Testis (tissue), 3 donors: ENCODE data around the gene MATK. TPM values are rescaled to one million over a fixed set of nuclear protein-coding genes. Genes with fewer than 3 reads are reported as not detected.
"Not testable (repeated sequence)": the region's sequence is repeated elsewhere in the genome, so short reads cannot be mapped to it uniquely, and the experiment has no call there.

Experiments
- DNase-seq: peaks from one replicate; pipeline ENCODE4 v3.0.0-alpha.2; 2019
- H3K27ac ChIP-seq, 2 donors: fragments of 200-600 bp; sonication (generic); one replicate each; pipeline ENCODE4 v1.5.1; 2019
- H3K27me3 ChIP-seq: fragments of 200-600 bp; sonication (generic); one replicate; pipeline ENCODE4 v1.5.1; 2019
- H3K36me3 ChIP-seq: fragments of 200-600 bp; sonication (generic); one replicate; pipeline ENCODE4 v1.5.1; 2017; ENCODE audit warnings: low read depth; ENCODE audit errors: missing control alignments
- H3K4me1 ChIP-seq: fragments of 200-600 bp; sonication (generic); one replicate; pipeline ENCODE4 v1.5.1; 2019
- H3K4me3 ChIP-seq, 2 donors: fragments of 200-600 bp; sonication (generic); one replicate each; pipeline ENCODE4 v1.5.1; 2017 to 2019
- H3K9me3 ChIP-seq: fragments of 200-600 bp; sonication (generic); one replicate; pipeline ENCODE4 v1.5.1; 2017
- POLR2A ChIP-seq: fragments of 450-650 bp; IDR thresholded peaks from one replicate; pipeline ENCODE4 v1.6.1; 2017; ENCODE audit warnings: antibody characterized with exemption, mild to moderate bottlenecking, moderate library complexity
- WGBS, 2 donors: methylation state at CpG; one replicate each; pipeline ENCODE4 v1.1.5; 2018; 5-methylcytosine and 5-hydroxymethylcytosine counted together
- intact Hi-C: fragments of 100-400 bp; cut with DNase I; formaldehyde crosslinking; loops from one replicate; pipeline ENCODE4 v1.15.1; 2023; ENCODE audit warnings: low total_unique reads
- polyA plus RNA-seq: library from polyadenylated mRNA; stranded (reverse); fragments of 350-450 nt; fragmentation: Illumina TruSeq; extraction: RNeasy Lipid Tissue Mini Kit (QIAGEN cat#74804); gene quantifications from one replicate; pipeline ENCODE4 v1.2.3, GENCODE V29; 2014; ENCODE audit warnings: low read depth, low replicate concordance; ENCODE audit not compliant: insufficient read depth
- total RNA-seq, 2 donors: library from RNA; depleted of rRNA; stranded (reverse); fragments of >200 nt; gene quantifications; one replicate each; pipeline ENCODE4 v1.2.3, GENCODE V29; 2016
- TF ChIP-seq, protein P1 (sequence below), 3 experiments: fragments of 450-650 bp in 2 of 3; fragments of 200-600 bp in 1 of 3; sonication (generic) in 1 of 3; IDR thresholded peaks; one replicate each; pipeline ENCODE4 v1.5.1; 2016 to 2019; ENCODE audit warnings: antibody characterized with exemption in 3 of 3, mild to moderate bottlenecking in 2 of 3, moderate library complexity in 1 of 3

The MATK gene
- total and polyA plus RNA-seq, 3 donors from 2014 or later = 6.0 to 10.1 (median 10.1) TPM

- peaks cover 4% of the 10 kb centered on the region for H3K4me1 ChIP-seq
- intact Hi-C loops = no loop called here
- no peak overlapping the region for H3K27ac ChIP-seq
- no peak for DNase-seq
- WGBS, 2 donors = 89 to 95% methylated on average over 4 to 25 of the region's 25 CpGs
- no peaks in the 10 kb centered on the region for H3K27me3 ChIP-seq
- no peaks in the 10 kb centered on the region for H3K9me3 ChIP-seq
- no peak overlapping the region for H3K4me3 ChIP-seq
- no peaks in the 10 kb centered on the region for H3K36me3 ChIP-seq
- TF ChIP-seq POLR2A = no peak
- TF ChIP-seq, protein P1, sequence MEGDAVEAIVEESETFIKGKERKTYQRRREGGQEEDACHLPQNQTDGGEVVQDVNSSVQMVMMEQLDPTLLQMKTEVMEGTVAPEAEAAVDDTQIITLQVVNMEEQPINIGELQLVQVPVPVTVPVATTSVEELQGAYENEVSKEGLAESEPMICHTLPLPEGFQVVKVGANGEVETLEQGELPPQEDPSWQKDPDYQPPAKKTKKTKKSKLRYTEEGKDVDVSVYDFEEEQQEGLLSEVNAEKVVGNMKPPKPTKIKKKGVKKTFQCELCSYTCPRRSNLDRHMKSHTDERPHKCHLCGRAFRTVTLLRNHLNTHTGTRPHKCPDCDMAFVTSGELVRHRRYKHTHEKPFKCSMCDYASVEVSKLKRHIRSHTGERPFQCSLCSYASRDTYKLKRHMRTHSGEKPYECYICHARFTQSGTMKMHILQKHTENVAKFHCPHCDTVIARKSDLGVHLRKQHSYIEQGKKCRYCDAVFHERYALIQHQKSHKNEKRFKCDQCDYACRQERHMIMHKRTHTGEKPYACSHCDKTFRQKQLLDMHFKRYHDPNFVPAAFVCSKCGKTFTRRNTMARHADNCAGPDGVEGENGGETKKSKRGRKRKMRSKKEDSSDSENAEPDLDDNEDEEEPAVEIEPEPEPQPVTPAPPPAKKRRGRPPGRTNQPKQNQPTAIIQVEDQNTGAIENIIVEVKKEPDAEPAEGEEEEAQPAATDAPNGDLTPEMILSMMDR (IDR thresholded peaks at IDR 0.05) = no peak
These were observed 18.0 kb downstream of the MATK start for GRCh38 chr19:3768015-3768747.

- no peaks in the 10 kb centered on the region for H3K36me3 ChIP-seq
- DNase-seq = no peak
- H3K4me1 ChIP-seq = peaks cover 4% of the 10 kb centered on the region
- H3K9me3 ChIP-seq = no peaks in the 10 kb centered on the region
- intact Hi-C loops = no loop called here
- H3K27ac ChIP-seq = no peak overlapping the region
- 91 to 98% methylated on average over 8 to 23 of the region's 23 CpGs for WGBS, 2 donors
- TF ChIP-seq, protein P1 (IDR thresholded peaks at IDR 0.05) = no peak
- TF ChIP-seq POLR2A = no peak
- no peak overlapping the region for H3K4me3 ChIP-seq
- no peaks in the 10 kb centered on the region for H3K27me3 ChIP-seq
These were observed 19.1 kb downstream of the MATK start for GRCh38 chr19:3767050-3767449.

- Histone ChIP-seq H3K4me3 (no peak overlapping the region), H3K9me3 (no peaks in the 10 kb centered on the region), H3K36me3 (no peaks in the 10 kb centered on the region), H3K27ac (no peak overlapping the region), H3K27me3 (no peaks in the 10 kb centered on the region), H3K4me1 (peaks cover 7% of the 10 kb centered on the region)
- no peak for DNase-seq
- TF ChIP-seq POLR2A = no peak
- TF ChIP-seq, protein P1 (IDR thresholded peaks at IDR 0.05) = no peak
- intact Hi-C loops = no loop called here
- WGBS, 2 donors = 83 to 92% methylated on average over 7 of the region's 7 CpGs
These were observed 19.7 kb downstream of the MATK start for GRCh38 chr19:3766520-3766919.

- H3K4me3 ChIP-seq, intact Hi-C loops, H3K4me1 ChIP-seq, DNase-seq, H3K9me3 ChIP-seq, H3K27me3 ChIP-seq, H3K36me3 ChIP-seq, H3K27ac ChIP-seq: not testable (repeated sequence)
- WGBS, 2 donors = 90 to 93% methylated on average over 5 of the region's 5 CpGs
These were observed 20.4 kb downstream of the MATK start for GRCh38 chr19:3765757-3766156.

- no peak for DNase-seq
- Histone ChIP-seq H3K27ac (no peak overlapping the region), H3K4me3 (no peak overlapping the region), H3K9me3 (no peaks in the 10 kb centered on the region), H3K27me3 (no peaks in the 10 kb centered on the region), H3K4me1 (peaks cover 9% of the 10 kb centered on the region), H3K36me3 (no peaks in the 10 kb centered on the region)
- intact Hi-C loops = no loop called here
- no peak for TF ChIP-seq POLR2A
- TF ChIP-seq, protein P1 (IDR thresholded peaks at IDR 0.05) = no peak
- 90 to 93% methylated on average over 12 of the region's 12 CpGs for WGBS, 2 donors
These were observed 21.1 kb downstream of the MATK start for GRCh38 chr19:3765121-3765520.
